Measurements from ENCODE around the gene MAP3K21. TPM values are rescaled to one million over a fixed set of nuclear protein-coding genes. Genes with fewer than 3 reads are reported as not detected.

MAP3K21 gene
- total RNA-seq, 4 donors from 2014 or later: 6.1 to 16.6 (median 10.6) TPM

- WGBS, 2 donors: 75 to 83% methylated on average over 1 of the region's 1 CpG
- intact Hi-C loops (cut with DNase I; ENCODE audit: low total_unique reads): no loop called here
- TF ChIP-seq CTCF (IDR thresholded peaks at IDR 0.05) (no peak), POLR2A (IDR thresholded peaks at IDR 0.05) (no peak)
- no peak for DNase-seq (ENCODE audit: low spot score in 2 of 2)
- H3K4me3 ChIP-seq (ENCODE audit: low read depth, poor library complexity, severe bottlenecking): no peak overlapping the region
Observed at GRCh38 chr1:233343262-233343661, 15.7 kb downstream of the MAP3K21 start.

- TF ChIP-seq POLR2A (IDR thresholded peaks at IDR 0.05) (no peak), CTCF (IDR thresholded peaks at IDR 0.05) (no peak)
- no peak overlapping the region for H3K4me3 ChIP-seq (ENCODE audit: low read depth, poor library complexity, severe bottlenecking)
- intact Hi-C loops (cut with DNase I; ENCODE audit: low total_unique reads): no loop called here
- DNase-seq (ENCODE audit: low spot score in 2 of 2): no peak
- WGBS, 2 donors: 73 to 75% methylated on average over 5 of the region's 5 CpGs
Observed at GRCh38 chr1:233347338-233347737, 19.8 kb downstream of the MAP3K21 start.

GRCh38 chr1:233349137-233349536 is 21.6 kb downstream of the MAP3K21 start:
- TF ChIP-seq POLR2A (IDR thresholded peaks at IDR 0.05) (no peak), CTCF (IDR thresholded peaks at IDR 0.05) (no peak)
- intact Hi-C loops (cut with DNase I; ENCODE audit: low total_unique reads): no loop called here
- 94 to 96% methylated on average over 5 of the region's 5 CpGs for WGBS, 2 donors
- DNase-seq (ENCODE audit: low spot score in 2 of 2): no peak
- no peak overlapping the region for H3K4me3 ChIP-seq (ENCODE audit: low read depth, poor library complexity, severe bottlenecking)

GRCh38 chr1:233354983-233355382 is 27.5 kb downstream of the MAP3K21 start:
- DNase-seq (ENCODE audit: low spot score in 2 of 2): no peak
- no peak overlapping the region for H3K4me3 ChIP-seq (ENCODE audit: low read depth, poor library complexity, severe bottlenecking)
- TF ChIP-seq POLR2A (IDR thresholded peaks at IDR 0.05) (no peak), CTCF (IDR thresholded peaks at IDR 0.05) (no peak)
- intact Hi-C loops (cut with DNase I; ENCODE audit: low total_unique reads): no loop called here

GRCh38 chr1:233355841-233356704 is 28.5 kb downstream of the MAP3K21 start:
- no peak overlapping the region for H3K4me3 ChIP-seq (ENCODE audit: low read depth, poor library complexity, severe bottlenecking)
- intact Hi-C loops (cut with DNase I; ENCODE audit: low total_unique reads): no loop called here
- TF ChIP-seq POLR2A (IDR thresholded peaks at IDR 0.05) (no peak), CTCF (IDR thresholded peaks at IDR 0.05) (no peak)
- no peak for DNase-seq (ENCODE audit: low spot score in 2 of 2)
- WGBS, 2 donors: 73 to 79% methylated on average over 8 of the region's 8 CpGs

GRCh38 chr1:233356705-233356987 is 29.1 kb downstream of the MAP3K21 start:
- 95 to 98% methylated on average over 3 of the region's 3 CpGs for WGBS, 2 donors
- no peak for DNase-seq (ENCODE audit: low spot score in 2 of 2)
- no peak overlapping the region for H3K4me3 ChIP-seq (ENCODE audit: low read depth, poor library complexity, severe bottlenecking)
- TF ChIP-seq CTCF (IDR thresholded peaks at IDR 0.05) (no peak), POLR2A (IDR thresholded peaks at IDR 0.05) (no peak)
- intact Hi-C loops (cut with DNase I; ENCODE audit: low total_unique reads): no loop called here
